SK-N-SH (cell line): ENCODE measurements around the gene ACTN4. TPM values are rescaled to one million over a fixed set of nuclear protein-coding genes. Genes with fewer than 3 reads are reported as not detected.

Experiments used
- CTCF ChIA-PET: fragments of 300-600, 350-600 bp; formaldehyde crosslinking; extraction: SDS; loops from one replicate; lab custom pipeline; 2021; lab: Yijun Ruan, JAX
- POLR2A ChIA-PET: fragments of 350-600 bp; sonication (Branson Sonifier 250); formaldehyde crosslinking; extraction: SDS; loops from one replicate; lab custom pipeline; 2020; ENCODE audit warnings: antibody characterized with exemption, inconsistent platforms; lab: Yijun Ruan, JAX
- DNase-seq: peaks from one replicate; pipeline ENCODE4 v3.0.0; 2012
- H2AFZ ChIP-seq: fragments of 200-600 bp; sonication (generic); 2 replicates; pipeline ENCODE4 v1.8.1; 2016; ENCODE audit warnings: antibody characterized with exemption, mild to moderate bottlenecking, low read depth
- H3F3A ChIP-seq: fragments of 200-600 bp; sonication (generic); replicated peaks from 2 replicates; pipeline ENCODE3; 2016; ENCODE audit warnings: antibody characterized with exemption, mild to moderate bottlenecking; ENCODE audit not compliant: insufficient read depth
- H3K27ac ChIP-seq, 2 experiments: fragments of 200-500 bp in 1 of 2; fragments of 200-600 bp in 1 of 2; sonication (Bioruptor generic) in 1 of 2; sonication (generic), shearing (Covaris generic) in 1 of 2; 2 replicates each; pipeline versions ENCODE4 v1.5.1 to v1.6.1; 2014 to 2016; ENCODE audit warnings: low read depth in 2 of 2, inconsistent platforms in 1 of 2, low read length in 1 of 2, mild to moderate bottlenecking in 1 of 2, mixed read lengths in 1 of 2
- H3K27me3 ChIP-seq: fragments of 200-600 bp; sonication (generic), shearing (Covaris generic); 2 replicates; pipeline ENCODE4 v1.6.1; 2016; ENCODE audit warnings: mixed run types; ENCODE audit not compliant: insufficient read depth
- H3K36me3 ChIP-seq, 2 experiments: fragments of 200-500 bp in 1 of 2; fragments of 200-600 bp in 1 of 2; sonication (Bioruptor generic) in 1 of 2; sonication (generic) in 1 of 2; replicated peaks in 1 of 2; 2 replicates each; pipeline versions ENCODE3 to v1.5.1; 2014 to 2016; ENCODE audit warnings: low read length in 1 of 2, mild to moderate bottlenecking in 1 of 2; ENCODE audit not compliant: insufficient read depth in 2 of 2, control insufficient read depth in 1 of 2
- H3K4me1 ChIP-seq, 2 experiments: fragments of 200-500 bp in 1 of 2; fragments of 200-600 bp in 1 of 2; sonication (Bioruptor generic) in 1 of 2; sonication (generic), shearing (Covaris generic) in 1 of 2; 2 replicates each; pipeline versions ENCODE4 v1.5.1 to v1.6.1; 2014 to 2016; ENCODE audit warnings: low read depth in 1 of 2, low read length in 1 of 2, mixed run types in 1 of 2; ENCODE audit not compliant: insufficient read depth in 2 of 2, control insufficient read depth in 1 of 2
- H3K4me2 ChIP-seq: fragments of 200-600 bp; sonication (generic), shearing (Covaris generic); 2 replicates; pipeline ENCODE4 v1.6.1; 2017; ENCODE audit warnings: mixed run types
- H3K4me3 ChIP-seq, 2 experiments: fragments of 200-500 bp in 1 of 2; fragments of 200-600 bp in 1 of 2; sonication (Bioruptor generic) in 1 of 2; sonication (generic), shearing (Covaris generic) in 1 of 2; 2 replicates each; pipeline versions ENCODE4 v1.5.1 to v1.8.1; 2014 to 2016; ENCODE audit warnings: low read depth in 2 of 2, inconsistent platforms in 1 of 2, low read length in 1 of 2, mild to moderate bottlenecking in 1 of 2, mixed read lengths in 1 of 2, moderate library complexity in 1 of 2
- H3K79me2 ChIP-seq: fragments of 200-600 bp; sonication (generic); 2 replicates; pipeline ENCODE4 v1.8.1; 2017; ENCODE audit warnings: mild to moderate bottlenecking; ENCODE audit not compliant: insufficient read depth
- H3K9ac ChIP-seq: fragments of 200-600 bp; sonication (generic); 2 replicates; pipeline ENCODE4 v1.6.1; 2017; ENCODE audit warnings: mixed run types
- H3K9me2 ChIP-seq: fragments of 200-600 bp; sonication (generic); 2 replicates; pipeline ENCODE4 v1.6.1; 2017; ENCODE audit warnings: mixed run types
- H3K9me3 ChIP-seq: fragments of 200-600 bp; sonication (generic); 2 replicates; pipeline ENCODE4 v1.6.1; 2017; ENCODE audit warnings: mixed run types, mild to moderate bottlenecking, moderate library complexity
- H4K20me1 ChIP-seq: fragments of 200-600 bp; sonication (generic); 2 replicates; pipeline ENCODE4 v1.6.1; 2017; ENCODE audit warnings: mild to moderate bottlenecking, mixed run types; ENCODE audit not compliant: insufficient read depth
- EZH2phosphoT487 ChIP-seq: fragments of 200-600 bp; sonication (generic); IDR thresholded peaks from 2 replicates; pipeline ENCODE4 v1.6.1; 2017; ENCODE audit warnings: low read depth, mixed run types, mild to moderate bottlenecking, antibody characterized with exemption, moderate library complexity, borderline replicate concordance
- FOXM1 ChIP-seq: IDR thresholded peaks from 2 replicates; pipeline ENCODE4 v1.4.0; 2012; ENCODE audit warnings: low read depth, mild to moderate bottlenecking
- GABPA ChIP-seq: IDR thresholded peaks from 2 replicates; pipeline ENCODE4 v1.4.0; 2012; ENCODE audit warnings: low read depth, mild to moderate bottlenecking
- GATA2 ChIP-seq: sonication (generic); formaldehyde crosslinking; IDR thresholded peaks from 2 replicates; pipeline ENCODE4 v1.5.0; 2020; ENCODE audit warnings: mild to moderate bottlenecking, missing genetic modification reagents
- REST ChIP-seq: IDR thresholded peaks from 2 replicates; pipeline ENCODE4 v1.6.1; 2012; ENCODE audit warnings: mild to moderate bottlenecking, low read depth, low read length, moderate library complexity
- RXRA ChIP-seq: IDR thresholded peaks from 2 replicates; pipeline ENCODE4 v1.4.0; 2012; ENCODE audit warnings: low read depth, mild to moderate bottlenecking, borderline replicate concordance
- SIN3A ChIP-seq: IDR thresholded peaks from 2 replicates; pipeline ENCODE4 v1.6.1; 2012; ENCODE audit warnings: low read depth, mild to moderate bottlenecking, low read length, moderate library complexity, borderline replicate concordance
- SMC3 ChIP-seq: IDR thresholded peaks from 2 replicates; pipeline ENCODE4 v1.6.1; 2012; ENCODE audit warnings: low read depth, low read length, improper control_type of control experiment
- TCF12 ChIP-seq: IDR thresholded peaks from 2 replicates; pipeline ENCODE4 v1.4.0; 2012
- USF1 ChIP-seq: IDR thresholded peaks from 2 replicates; pipeline ENCODE4 v1.4.0; 2012; ENCODE audit warnings: low read depth, borderline replicate concordance
- USF2 ChIP-seq: fragments of 150-350 bp; IDR thresholded peaks from 2 replicates; pipeline ENCODE4 v1.6.1; 2017; ENCODE audit warnings: antibody characterized with exemption, low read length, low read depth, borderline replicate concordance
- YY1 ChIP-seq: IDR thresholded peaks from 2 replicates; pipeline ENCODE4 v1.4.0; 2012; ENCODE audit warnings: low read depth, mild to moderate bottlenecking
- WGBS: methylation state at CpG from one replicate; pipeline ENCODE4 v1.1.6; 2017; ENCODE audit warnings: low lambda C conversion rate; 5-methylcytosine and 5-hydroxymethylcytosine counted together
- polyA plus RNA-seq, 3 experiments: library from polyadenylated mRNA; depleted of rRNA; stranded (reverse); fragments of >200 nt; gene quantifications; 2 replicates each; pipeline ENCODE4 v1.2.3, GENCODE V29; 2012
- TF ChIP-seq, protein P1 (sequence below): IDR thresholded peaks from 2 replicates; pipeline ENCODE4 v1.4.0; 2012; ENCODE audit warnings: low read depth

Gene ACTN4
- polyA plus RNA-seq, 1 of the 3 experiments (the other 2 are of a cell fraction), result 598 TPM

- Histone ChIP-seq H3K9ac (no peak overlapping the region), H2AFZ (no peak overlapping the region), H3K27ac (no peak overlapping the region), H3K4me3 (no peak overlapping the region), H3K79me2 (peaks cover 26% of the 10 kb centered on the region), H3K9me3 (no peaks in the 10 kb centered on the region), H3K27me3 (no peaks in the 10 kb centered on the region), H3F3A (peaks cover 17% of the 10 kb centered on the region), H3K36me3 (peaks cover 49 to 85% of the 10 kb centered on the region in 2 experiments), H3K4me1 (peaks cover 0 to 13% of the 10 kb centered on the region in 2 experiments; a peak in 1 of 4 replicates), H3K9me2 (no peaks in the 10 kb centered on the region), H4K20me1 (no peaks in the 10 kb centered on the region), H3K4me2 (no peak overlapping the region)
- 75% methylated on average over 6 of the region's 11 CpGs for WGBS
- TF ChIP-seq RXRA (no peak), SIN3A (no peak), USF2 (no peak), EZH2phosphoT487 (no peak), GATA2 (CRISPR knock-in tag) (no peak), USF1 (no peak), TCF12 (no peak), REST (no peak), FOXM1 (no peak), YY1 (no peak), SMC3 (no peak), GABPA (no peak)
- TF ChIP-seq, protein P1, sequence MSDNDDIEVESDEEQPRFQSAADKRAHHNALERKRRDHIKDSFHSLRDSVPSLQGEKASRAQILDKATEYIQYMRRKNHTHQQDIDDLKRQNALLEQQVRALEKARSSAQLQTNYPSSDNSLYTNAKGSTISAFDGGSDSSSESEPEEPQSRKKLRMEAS, result no peak
- ChIA-PET POLR2A (interaction anchor here (1.1 kb wide), 1 partner anchor 12 kb away, joined by 3 read pairs; no protein-coding TSS in a partner anchor), CTCF (interaction anchor here (0.7 to 1.8 kb wide), 3 partner anchors 76 to 254 kb away, joined by 3 to 6 read pairs (median 3); partner anchors contain the start of genes ACTN4, MRPS12 and SARS2)
- no peak for DNase-seq
Observed at GRCh38 chr19:38723606-38723965, 76.1 kb downstream of the ACTN4 start.
